Glutamatergic neuron (in vitro differentiated cells): Measurements from ENCODE around the gene PDE1C. TPM values are rescaled to one million over a fixed set of nuclear protein-coding genes. Genes with fewer than 3 reads are reported as not detected.

Experiments used
- DNase-seq: peaks from one replicate; pipeline ENCODE4 v3.0.0; 2022
- H3K27ac Mint-ChIP-seq: one replicate; pipeline ENCODE4 v1.8.0; 2020; ENCODE audit warnings: mild to moderate bottlenecking, mixed read lengths, inconsistent platforms; ENCODE audit not compliant: unreplicated experiment
- H3K27me3 Mint-ChIP-seq: one replicate; pipeline ENCODE4 v1.8.0; 2020; ENCODE audit warnings: mild to moderate bottlenecking, moderate library complexity, mixed read lengths, inconsistent platforms; ENCODE audit not compliant: unreplicated experiment
- H3K36me3 Mint-ChIP-seq: one replicate; pipeline ENCODE4 v1.8.0; 2020; ENCODE audit warnings: mild to moderate bottlenecking, mixed read lengths, inconsistent platforms; ENCODE audit not compliant: unreplicated experiment
- H3K4me1 Mint-ChIP-seq: one replicate; pipeline ENCODE4 v1.8.0; 2020; ENCODE audit warnings: mild to moderate bottlenecking, low read depth, mixed read lengths, inconsistent platforms; ENCODE audit not compliant: unreplicated experiment
- H3K4me3 Mint-ChIP-seq: one replicate; pipeline ENCODE4 v1.8.0; 2020; ENCODE audit warnings: mild to moderate bottlenecking, mixed read lengths, inconsistent platforms; ENCODE audit not compliant: unreplicated experiment
- H3K9me3 Mint-ChIP-seq: one replicate; pipeline ENCODE4 v1.8.0; 2020; ENCODE audit warnings: mild to moderate bottlenecking, moderate library complexity, mixed read lengths, inconsistent platforms; ENCODE audit not compliant: unreplicated experiment
- total RNA-seq: library from RNA; stranded (reverse); fragmentation: NEBNext Ultra II Directional; extraction: Animal tissue kit (Norgen Biotek cat#: 25700); gene quantifications from one replicate; pipeline ENCODE4 v1.2.1, GENCODE V29; 2021; ENCODE audit not compliant: unreplicated experiment
- TF ChIP-seq, protein P1 (sequence below): fragments of 200-600 bp; sonication (generic); IDR thresholded peaks from one replicate; pipeline ENCODE4 v1.5.0; 2021; ENCODE audit not compliant: partially characterized antibody, unreplicated experiment

The PDE1C gene
- total RNA-seq, 1 donor from 2014 or later, result 3.3 TPM

DNA sequence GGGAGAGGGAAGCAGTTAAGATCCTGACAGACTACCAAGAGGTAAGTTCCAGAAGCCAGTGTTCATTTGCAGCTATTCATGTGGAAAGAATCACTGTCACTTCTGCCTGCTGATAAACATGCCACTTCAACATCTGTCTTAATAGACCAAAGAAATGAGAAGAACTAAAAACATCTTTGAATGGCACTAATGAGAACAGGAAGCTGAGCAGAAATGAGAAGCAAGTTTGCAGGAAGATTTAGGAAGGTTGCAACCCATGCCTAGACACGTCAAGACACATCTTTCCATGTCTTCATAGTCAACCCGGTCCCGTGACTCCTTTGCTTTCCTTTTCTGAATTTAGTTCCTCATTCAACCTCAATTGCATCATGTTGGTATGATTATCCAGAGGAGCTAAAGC lies 180.0 kb downstream of the PDE1C start:
- no peak overlapping the region for H3K27ac Mint-ChIP-seq
- peaks cover 11% of the 10 kb centered on the region for H3K36me3 Mint-ChIP-seq
- H3K9me3 Mint-ChIP-seq, result no peaks in the 10 kb centered on the region
- TF ChIP-seq, protein P1, sequence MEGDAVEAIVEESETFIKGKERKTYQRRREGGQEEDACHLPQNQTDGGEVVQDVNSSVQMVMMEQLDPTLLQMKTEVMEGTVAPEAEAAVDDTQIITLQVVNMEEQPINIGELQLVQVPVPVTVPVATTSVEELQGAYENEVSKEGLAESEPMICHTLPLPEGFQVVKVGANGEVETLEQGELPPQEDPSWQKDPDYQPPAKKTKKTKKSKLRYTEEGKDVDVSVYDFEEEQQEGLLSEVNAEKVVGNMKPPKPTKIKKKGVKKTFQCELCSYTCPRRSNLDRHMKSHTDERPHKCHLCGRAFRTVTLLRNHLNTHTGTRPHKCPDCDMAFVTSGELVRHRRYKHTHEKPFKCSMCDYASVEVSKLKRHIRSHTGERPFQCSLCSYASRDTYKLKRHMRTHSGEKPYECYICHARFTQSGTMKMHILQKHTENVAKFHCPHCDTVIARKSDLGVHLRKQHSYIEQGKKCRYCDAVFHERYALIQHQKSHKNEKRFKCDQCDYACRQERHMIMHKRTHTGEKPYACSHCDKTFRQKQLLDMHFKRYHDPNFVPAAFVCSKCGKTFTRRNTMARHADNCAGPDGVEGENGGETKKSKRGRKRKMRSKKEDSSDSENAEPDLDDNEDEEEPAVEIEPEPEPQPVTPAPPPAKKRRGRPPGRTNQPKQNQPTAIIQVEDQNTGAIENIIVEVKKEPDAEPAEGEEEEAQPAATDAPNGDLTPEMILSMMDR, result no peak
- H3K4me3 Mint-ChIP-seq, result no peak overlapping the region
- no peak for DNase-seq
- H3K27me3 Mint-ChIP-seq, result peaks cover 3% of the 10 kb centered on the region
- H3K4me1 Mint-ChIP-seq, result peaks cover 17% of the 10 kb centered on the region

DNA sequence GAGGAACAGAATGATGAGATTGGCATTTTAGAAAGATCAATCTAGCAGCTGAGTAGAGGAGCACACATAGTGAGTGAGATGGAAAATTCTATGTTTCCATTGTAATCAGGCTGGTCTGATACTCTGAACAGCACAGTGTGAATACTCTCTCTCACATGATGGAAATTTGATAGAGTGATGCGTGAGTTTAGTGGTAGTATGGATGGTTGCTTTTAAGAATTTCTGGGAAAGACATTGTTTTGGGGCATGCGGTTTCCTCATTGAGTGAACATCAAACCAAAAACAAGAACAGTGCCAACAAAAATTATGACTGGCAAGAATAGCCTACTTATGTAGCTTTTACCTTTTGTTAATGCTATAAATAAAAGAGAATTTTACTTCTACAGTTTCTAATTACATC lies 183.2 kb downstream of the PDE1C start:
- H3K27me3 Mint-ChIP-seq, result no peaks in the 10 kb centered on the region
- no peak overlapping the region for H3K4me3 Mint-ChIP-seq
- TF ChIP-seq, protein P1, result no peak
- no peaks in the 10 kb centered on the region for H3K4me1 Mint-ChIP-seq
- peaks cover 11% of the 10 kb centered on the region for H3K36me3 Mint-ChIP-seq
- H3K9me3 Mint-ChIP-seq, result no peaks in the 10 kb centered on the region
- no peak for DNase-seq
- H3K27ac Mint-ChIP-seq, result no peak overlapping the region

DNA sequence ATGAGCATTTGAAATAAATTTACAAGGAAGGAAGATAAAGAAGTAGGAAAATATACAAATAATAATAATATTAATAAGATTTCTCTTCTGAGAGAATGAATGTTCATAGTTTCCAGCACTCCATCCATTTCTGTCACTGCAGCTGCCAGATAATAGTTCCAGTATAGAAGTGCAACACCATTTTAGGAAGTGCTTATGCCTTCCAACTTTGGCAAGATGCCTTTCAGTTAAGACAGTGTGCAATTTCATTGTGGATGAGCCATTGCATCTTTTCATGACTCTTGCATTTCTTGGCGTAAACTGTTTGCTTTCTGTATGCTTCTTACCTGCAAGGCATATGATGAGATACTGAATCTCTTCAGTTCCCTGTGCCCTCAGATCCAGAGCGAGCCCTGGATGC lies 185.0 kb downstream of the PDE1C start:
- TF ChIP-seq, protein P1, result no peak
- Mint-ChIP-seq H3K27ac (no peak overlapping the region), H3K4me3 (no peak overlapping the region)

DNA sequence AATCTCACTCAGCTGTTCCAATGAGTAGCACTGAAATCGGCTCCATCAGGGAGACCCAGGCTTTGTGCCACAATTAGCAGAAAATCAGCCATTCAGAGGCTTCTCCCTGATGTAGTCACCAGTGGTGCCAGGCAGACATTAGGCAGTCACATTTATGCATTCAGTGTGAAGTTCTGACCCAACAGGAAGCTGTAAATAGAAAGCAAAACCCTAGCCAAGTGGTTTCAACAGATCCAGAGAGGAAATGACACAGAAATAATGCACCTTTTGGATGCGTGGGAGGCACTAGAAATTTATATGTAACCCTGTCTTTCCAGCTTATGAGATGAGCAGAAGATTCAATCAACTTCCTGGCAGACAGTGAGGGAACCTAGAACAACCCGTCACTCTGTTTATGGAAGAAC lies 186.4 kb downstream of the PDE1C start:
- TF ChIP-seq, protein P1, result no peak
- DNase-seq, result no peak
- Mint-ChIP-seq H3K4me3 (no peak overlapping the region), H3K27ac (no peak overlapping the region), H3K27me3 (no peaks in the 10 kb centered on the region), H3K36me3 (peaks cover 11% of the 10 kb centered on the region), H3K9me3 (no peaks in the 10 kb centered on the region), H3K4me1 (no peaks in the 10 kb centered on the region)

More for the DNA sequence above, 185.0 kb downstream of the PDE1C start:
- H3K4me1 Mint-ChIP-seq, result no peaks in the 10 kb centered on the region
- H3K9me3 Mint-ChIP-seq, result no peaks in the 10 kb centered on the region
- H3K36me3 Mint-ChIP-seq, result peaks cover 11% of the 10 kb centered on the region
- DNase-seq, result no peak
- H3K27me3 Mint-ChIP-seq, result no peaks in the 10 kb centered on the region

DNA sequence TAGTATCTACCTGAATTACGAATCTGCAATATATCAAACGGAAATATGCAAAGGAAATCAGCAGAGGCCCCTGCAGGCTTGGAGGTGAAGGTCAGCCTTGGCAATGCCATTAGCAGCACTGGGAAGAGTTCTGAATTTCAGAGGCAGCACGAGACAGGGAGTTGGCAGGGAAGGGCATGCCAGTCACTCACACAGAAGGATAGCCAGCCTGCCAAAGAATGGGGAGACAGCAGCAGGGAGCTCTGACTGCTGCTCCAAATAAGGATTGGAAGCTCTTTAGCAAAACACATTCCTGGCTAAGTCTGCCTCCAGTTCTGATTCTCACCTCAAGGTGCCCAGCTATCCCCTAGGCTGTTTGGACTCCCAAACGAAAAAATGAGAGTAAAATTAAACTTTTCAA lies 188.0 kb downstream of the PDE1C start:
- TF ChIP-seq, protein P1, result no peak
- Mint-ChIP-seq H3K4me3 (no peak overlapping the region), H3K4me1 (no peaks in the 10 kb centered on the region), H3K27ac (no peak overlapping the region), H3K9me3 (no peaks in the 10 kb centered on the region), H3K36me3 (peaks cover 11% of the 10 kb centered on the region), H3K27me3 (no peaks in the 10 kb centered on the region)
- DNase-seq, result no peak
